CD14-positive monocyte (primary cell): ENCODE data around the gene CD74. TPM values are rescaled to one million over a fixed set of nuclear protein-coding genes. Genes with fewer than 3 reads are reported as not detected.

ENCODE experiments used
- DNase-seq, 3 donors: peaks; one replicate each; pipeline ENCODE4 v3.0.0-alpha.2; 2011 to 2022
- H2AFZ ChIP-seq: 2 replicates; pipeline ENCODE4 v1.6.0; 2012; ENCODE audit warnings: mild to moderate bottlenecking, low read depth, low read length, inconsistent platforms; ENCODE audit not compliant: insufficient read depth, poor library complexity, severe bottlenecking
- H3K27ac ChIP-seq, 2 donors: 1 replicate in 1 of 2; 2 replicates in 1 of 2; pipeline ENCODE4 v1.5.1; 2012 to 2013; ENCODE audit warnings: low read length in 2 of 2, control low read depth in 1 of 2, inconsistent platforms in 1 of 2, low read depth in 1 of 2, mild to moderate bottlenecking in 1 of 2
- H3K27me3 ChIP-seq, 2 donors: one replicate each; pipeline versions ENCODE4 v1.6.0 to v1.6.1; 2011 to 2013; ENCODE audit warnings: low read length in 2 of 2; ENCODE audit not compliant: control insufficient read depth in 2 of 2, insufficient read depth in 2 of 2
- H3K36me3 ChIP-seq, 2 donors: replicated peaks in 1 of 2; 1 replicate in 1 of 2; 2 replicates in 1 of 2; pipeline versions ENCODE4 v1.5.1 to v1.6.1; 2012 to 2013; ENCODE audit warnings: low read length in 2 of 2, control low read depth in 1 of 2, inconsistent platforms in 1 of 2, mild to moderate bottlenecking in 1 of 2; ENCODE audit not compliant: insufficient read depth in 2 of 2, control insufficient read depth in 1 of 2
- H3K4me1 ChIP-seq, 2 donors: 1 replicate in 1 of 2; 2 replicates in 1 of 2; pipeline versions ENCODE4 v1.5.1 to v1.6.1; 2012 to 2013; ENCODE audit warnings: low read length in 2 of 2, control low read depth in 1 of 2, inconsistent platforms in 1 of 2, mild to moderate bottlenecking in 1 of 2, moderate library complexity in 1 of 2; ENCODE audit not compliant: insufficient read depth in 2 of 2, control insufficient read depth in 1 of 2
- H3K4me2 ChIP-seq: replicated peaks from 2 replicates; pipeline ENCODE3; 2012; ENCODE audit warnings: low read length, moderate library complexity, mild to moderate bottlenecking; ENCODE audit not compliant: poor library complexity, severe bottlenecking; ENCODE audit errors: extremely low read depth
- H3K4me3 ChIP-seq, 3 experiments: fragments of 200-600 bp in 1 of 3; sonication (generic) in 1 of 3; replicated peaks in 1 of 3; 1 replicate in 2 of 3; 2 replicates in 1 of 3; pipeline ENCODE4 v1.5.1; 2011 to 2013; ENCODE audit warnings: low read length in 3 of 3, mild to moderate bottlenecking in 3 of 3, control low read depth in 2 of 3, low read depth in 2 of 3, inconsistent platforms in 1 of 3, moderate library complexity in 1 of 3
- H3K79me2 ChIP-seq: 2 replicates; pipeline ENCODE4 v1.6.0; 2012; ENCODE audit warnings: mild to moderate bottlenecking, control low read depth, inconsistent platforms, low read length, moderate library complexity; ENCODE audit not compliant: insufficient read depth
- H3K9ac ChIP-seq: 2 replicates; pipeline ENCODE4 v1.6.0; 2017; ENCODE audit warnings: low read length, mild to moderate bottlenecking; ENCODE audit not compliant: insufficient read depth, poor library complexity, severe bottlenecking
- H3K9me3 ChIP-seq, 2 donors: replicated peaks in 1 of 2; 1 replicate in 1 of 2; 2 replicates in 1 of 2; pipeline versions ENCODE4 v1.5.1 to v1.6.1; 2012 to 2013; ENCODE audit warnings: low read length in 2 of 2, control low read depth in 1 of 2; ENCODE audit not compliant: control insufficient read depth in 1 of 2, insufficient read depth in 1 of 2
- H4K20me1 ChIP-seq: 2 replicates; pipeline ENCODE4 v1.6.0; 2012; ENCODE audit warnings: mild to moderate bottlenecking, low read length, control low read depth, moderate library complexity; ENCODE audit not compliant: insufficient read depth
- H3K27ac Mint-ChIP-seq, 7 donors: one replicate each; pipeline ENCODE4 v1.8.0; 2020; ENCODE audit warnings: mild to moderate bottlenecking in 7 of 7, mixed read lengths in 7 of 7, moderate library complexity in 6 of 7, inconsistent platforms in 2 of 7
- H3K27me3 Mint-ChIP-seq, 3 donors: one replicate each; pipeline ENCODE4 v1.8.0; 2021 to 2022; ENCODE audit warnings: low read depth in 3 of 3, mild to moderate bottlenecking in 3 of 3, mixed read lengths in 3 of 3, moderate library complexity in 3 of 3, inconsistent platforms in 1 of 3
- H3K36me3 Mint-ChIP-seq, 2 donors: one replicate each; pipeline ENCODE4 v1.8.0; 2020; ENCODE audit warnings: mixed read lengths in 2 of 2, inconsistent platforms in 1 of 2, mild to moderate bottlenecking in 1 of 2
- H3K4me1 Mint-ChIP-seq: one replicate; pipeline ENCODE4 v1.8.0; 2020; ENCODE audit warnings: mild to moderate bottlenecking, mixed read lengths
- H3K4me3 Mint-ChIP-seq, 2 donors: one replicate each; pipeline ENCODE4 v1.8.0; 2020; ENCODE audit warnings: mild to moderate bottlenecking in 2 of 2, mixed read lengths in 2 of 2, moderate library complexity in 1 of 2
- H3K9me3 Mint-ChIP-seq, 7 donors: one replicate each; pipeline ENCODE4 v1.8.0; 2020 to 2022; ENCODE audit warnings: mixed read lengths in 7 of 7, mild to moderate bottlenecking in 6 of 7, moderate library complexity in 6 of 7, inconsistent platforms in 2 of 7
- CTCF ChIP-seq: fragments of 200-600 bp; IDR thresholded peaks from one replicate; pipeline ENCODE4 v1.8.0; 2022; ENCODE audit warnings: antibody characterized with exemption, mild to moderate bottlenecking
- WGBS: methylation state at CpG from one replicate; pipeline ENCODE4 v1.1.5; 2013; ENCODE audit warnings: missing lambda C conversion rate; ENCODE audit not compliant: insufficient coverage; 5-methylcytosine and 5-hydroxymethylcytosine counted together
- intact Hi-C, 2 donors: fragments of 100-400 bp; cut with micrococcal nuclease; formaldehyde crosslinking; loops; one replicate each; pipeline versions ENCODE4 v1.15.0 to v1.15.1; 2023
- polyA plus RNA-seq, 3 donors: library from polyadenylated mRNA; depleted of rRNA in 1 of 3; unstranded in 2 of 3; stranded (reverse) in 1 of 3; fragments of 300-500 nt in 2 of 3; fragments of >200 nt in 1 of 3; fragmentation: Illumina TruSeq in 2 of 3; gene quantifications; 1 replicate in 2 of 3; 2 replicates in 1 of 3; pipeline ENCODE4 v1.2.3, GENCODE V29; 2012 to 2021

CD74 gene
- polyA plus RNA-seq, 3 donors = 3,498 to 7,550 (median 4,939) TPM

GRCh38 chr5:150394912-150395687 is 17.6 kb downstream of the CD74 start:
- no peak for TF ChIP-seq CTCF
- peaks cover 3% of the 10 kb centered on the region for H3K4me1 Mint-ChIP-seq
- peaks cover 73 to 88% of the 10 kb centered on the region in 2 donors for H3K36me3 ChIP-seq
- no peak overlapping the region for H3K4me3 ChIP-seq
- H3K9me3 ChIP-seq = no peaks in the 10 kb centered on the region
- no peak overlapping the region for H3K27ac ChIP-seq
- DNase-seq = no peak
- H3K4me3 Mint-ChIP-seq = no peak overlapping the region
- peaks cover 0 to 2% (median 1%) of the 10 kb centered on the region in 3 donors for H3K27me3 Mint-ChIP-seq
- H3K9ac ChIP-seq = no peak overlapping the region
- H3K36me3 Mint-ChIP-seq = peaks cover 70 to 97% of the 10 kb centered on the region in 2 donors
- intact Hi-C loops = loop anchor here in 1 of 2 donors (5.0 kb wide), 1 partner anchor 42 kb away; no protein-coding TSS in a partner anchor
- H4K20me1 ChIP-seq = peaks cover 98% of the 10 kb centered on the region
- no peaks in the 10 kb centered on the region for H3K9me3 Mint-ChIP-seq
- H3K27ac Mint-ChIP-seq = peak overlapping the region in 3 of 7 donors; percentile 63 to 83 (median 64)
- no peak overlapping the region for H2AFZ ChIP-seq
- 84% methylated on average over 6 of the region's 13 CpGs for WGBS
- no peak overlapping the region for H3K4me2 ChIP-seq
- H3K79me2 ChIP-seq = no peaks in the 10 kb centered on the region
- H3K4me1 ChIP-seq = no peaks in the 10 kb centered on the region
- H3K27me3 ChIP-seq = no peaks in the 10 kb centered on the region

- H3K36me3 Mint-ChIP-seq = peaks cover 74 to 97% of the 10 kb centered on the region in 2 donors
- intact Hi-C loops = no loop called here
- H3K4me1 ChIP-seq = no peaks in the 10 kb centered on the region
- peak overlapping the region in 6 of 7 donors; percentile 5 to 88 (median 56) for H3K27ac Mint-ChIP-seq
- no peak for TF ChIP-seq CTCF
- no peaks in the 10 kb centered on the region for H3K79me2 ChIP-seq
- no peak overlapping the region for H3K4me3 ChIP-seq
- no peak overlapping the region for H2AFZ ChIP-seq
- H3K9me3 ChIP-seq = no peaks in the 10 kb centered on the region
- no peak overlapping the region for H3K9ac ChIP-seq
- H3K4me1 Mint-ChIP-seq = no peaks in the 10 kb centered on the region
- peak overlapping the region in 1 of 2 donors; percentile 63 for H3K27ac ChIP-seq
- peaks cover 75 to 88% of the 10 kb centered on the region in 2 donors for H3K36me3 ChIP-seq
- WGBS = 96% methylated on average over 3 of the region's 3 CpGs
- no peak overlapping the region for H3K4me2 ChIP-seq
- H4K20me1 ChIP-seq = peaks cover 88% of the 10 kb centered on the region
- H3K27me3 Mint-ChIP-seq = peaks cover 0 to 2% (median 1%) of the 10 kb centered on the region in 3 donors
- peak in 2 of 3 donors; percentile 27 to 79 for DNase-seq
- H3K9me3 Mint-ChIP-seq = no peaks in the 10 kb centered on the region
- no peaks in the 10 kb centered on the region for H3K27me3 ChIP-seq
- no peak overlapping the region for H3K4me3 Mint-ChIP-seq
Measured at GRCh38 chr5:150394131-150394530, 18.6 kb downstream of the CD74 start.
